Activated T-cell treated with anti-CD3 and anti-CD28 coated beads for 4 hours (primary cell): ENCODE measurements around the gene CLGN.

Experiments
- DNase-seq: peaks from one replicate; pipeline ENCODE4 v3.0.0-alpha.2; 2020

Gene CLGN

GRCh38 chr4:140373328-140374129 is 53.9 kb downstream of the CLGN start, which contains the start of gene SCOC:
Gene SCOC, plus strand, starts transcription at chr4:140373646. Its CDS starts 5,525 bp downstream, at chr4:140379171.
- DNase-seq, result peak; percentile 95

- no peak for DNase-seq
Measured at GRCh38 chr4:140372751-140373327, 54.6 kb downstream of the CLGN start.

GRCh38 chr4:140368686-140369085 is 58.8 kb downstream of the CLGN start:
- no peak for DNase-seq

- no peak for DNase-seq
Measured at GRCh38 chr4:140367738-140368137, 59.7 kb downstream of the CLGN start.

- DNase-seq, result no peak
Measured at GRCh38 chr4:140363558-140363957, 63.9 kb downstream of the CLGN start.

GRCh38 chr4:140363051-140363450 is 64.4 kb downstream of the CLGN start:
- DNase-seq, result no peak

- no peak for DNase-seq
Measured at GRCh38 chr4:140361099-140361498, 66.3 kb downstream of the CLGN start.

GRCh38 chr4:140359562-140360427 is 67.7 kb downstream of the CLGN start:
- peak; percentile 74 for DNase-seq

- no peak for DNase-seq
Measured at GRCh38 chr4:140358281-140358680, 69.2 kb downstream of the CLGN start.

GRCh38 chr4:140357868-140358267 is 69.6 kb downstream of the CLGN start:
- no peak for DNase-seq

GRCh38 chr4:140355288-140355687 is 72.2 kb downstream of the CLGN start:
- no peak for DNase-seq

GRCh38 chr4:140353786-140354185 is 73.7 kb downstream of the CLGN start:
- no peak for DNase-seq

- no peak for DNase-seq
Measured at GRCh38 chr4:140351093-140352075, 76.1 kb downstream of the CLGN start.

- DNase-seq, result no peak
Measured at GRCh38 chr4:140349816-140350215, 77.6 kb downstream of the CLGN start.

GRCh38 chr4:140346136-140346535 is 81.3 kb downstream of the CLGN start:
- no peak for DNase-seq

- DNase-seq, result no peak
Measured at GRCh38 chr4:140344621-140345020, 82.8 kb downstream of the CLGN start.

GRCh38 chr4:140344101-140344500 is 83.3 kb downstream of the CLGN start:
- no peak for DNase-seq

GRCh38 chr4:140343303-140343702 is 84.1 kb downstream of the CLGN start:
- DNase-seq, result no peak

- DNase-seq, result no peak
Measured at GRCh38 chr4:140342620-140343019, 84.8 kb downstream of the CLGN start.
